GM12878 (cell line): Measurements from ENCODE around the gene ARHGAP30.

Source experiments
- POLR2A ChIP-seq: IDR thresholded peaks from 2 replicates; pipeline ENCODE4 v1.6.1; 2011; ENCODE audit warnings: low read depth, mild to moderate bottlenecking, low read length
- SIN3A ChIP-seq: IDR thresholded peaks from 2 replicates; pipeline ENCODE4 v1.6.1; 2012; ENCODE audit warnings: low read depth, low read length, improper control_type of control experiment

DNA sequence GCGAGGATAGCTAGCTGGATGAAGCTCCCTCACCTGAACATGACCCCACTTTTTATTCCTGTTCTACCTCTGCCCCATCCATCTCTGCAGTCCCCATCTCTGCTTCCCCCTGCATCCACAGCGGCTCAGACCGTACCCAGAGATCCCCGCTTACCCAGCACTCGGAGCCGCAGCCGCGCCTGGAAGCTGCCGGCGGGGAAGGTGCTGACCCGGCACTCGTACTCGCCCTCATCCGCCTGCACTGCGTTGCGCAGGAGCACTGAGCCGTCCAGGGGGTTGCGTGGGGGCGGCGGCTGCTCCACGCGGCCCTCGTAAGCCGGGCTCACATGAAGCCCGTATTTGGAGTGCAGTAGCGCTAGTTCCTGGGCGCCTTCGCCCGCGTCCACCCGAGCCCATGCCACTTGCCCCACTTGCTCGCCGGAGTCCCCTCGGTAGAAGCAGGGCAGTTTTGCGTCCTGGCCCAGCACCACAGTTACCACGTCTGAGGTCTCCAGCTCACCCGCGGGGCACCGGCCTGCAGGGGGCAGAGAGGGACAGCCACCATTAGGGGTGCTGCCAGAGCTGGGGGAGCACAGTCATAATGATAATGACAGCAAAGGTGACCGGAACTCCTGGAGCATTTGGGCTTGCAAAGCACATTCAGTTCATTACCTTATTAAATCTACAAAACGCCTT lies 9.9 kb upstream of the ARHGAP30 start:
- TF ChIP-seq POLR2A (no peak), SIN3A (no peak)
